Endothelial cell of umbilical vein (primary cell): ENCODE measurements around the gene LRP1B. TPM values are rescaled to one million over a fixed set of nuclear protein-coding genes. Genes with fewer than 3 reads are reported as not detected.

Experiments used
- BruUV-seq: library from RNA; stranded (reverse); fragments of 400-500 nt; replicated peaks from 2 replicates; lab custom pipeline; 2021; lab: Mats Ljungman, UMichigan
- CTCF ChIA-PET: fragments of 300-600, 350-600 bp; sonication (Branson Sonifier 250); formaldehyde crosslinking; loops from one replicate; lab custom pipeline; 2021; ENCODE audit warnings: antibody characterized with exemption, inconsistent platforms; lab: Charles Lee
- POLR2A ChIA-PET: fragments of 300-600, 350-600 bp; sonication (Branson Sonifier 250); formaldehyde crosslinking; loops from one replicate; lab custom pipeline; 2021; ENCODE audit warnings: antibody characterized with exemption, inconsistent platforms; lab: Charles Lee
- DNase-seq: peaks from one replicate; pipeline ENCODE4 v3.0.0-alpha.2; 2011; ENCODE audit warnings: low read depth, low spot score
- FAIRE-seq: peaks from 2 replicates; lab custom pipeline; 2011; peaks lifted over from hg19 to GRCh38; lab: Jason Lieb, UNC
- H2AFZ ChIP-seq: 2 replicates; pipeline ENCODE4 v1.6.0; 2012; ENCODE audit warnings: low read depth, low read length, control low read depth, inconsistent platforms
- H3K27ac ChIP-seq: 2 replicates; pipeline ENCODE4 v1.5.1; 2011; ENCODE audit warnings: low read depth, mild to moderate bottlenecking, control low read depth, low read length, moderate library complexity; ENCODE audit not compliant: insufficient read depth
- H3K27me3 ChIP-seq, 2 experiments: 2 replicates each; pipeline versions ENCODE4 v1.6.0 to v1.6.1; 2011; ENCODE audit warnings: low read length in 2 of 2, mixed read lengths in 1 of 2; ENCODE audit not compliant: control insufficient read depth in 2 of 2, insufficient read depth in 2 of 2
- H3K36me3 ChIP-seq, 2 experiments: 2 replicates in 1 of 2; 3 replicates in 1 of 2; pipeline ENCODE4 v1.5.1; 2011; ENCODE audit warnings: low read length in 2 of 2, mild to moderate bottlenecking in 1 of 2, moderate library complexity in 1 of 2; ENCODE audit not compliant: control insufficient read depth in 2 of 2, insufficient read depth in 2 of 2; ENCODE audit errors: extremely low read depth in 1 of 2
- H3K4me1 ChIP-seq: 3 replicates; pipeline ENCODE4 v1.5.1; 2011; ENCODE audit warnings: mild to moderate bottlenecking, low read length; ENCODE audit not compliant: control insufficient read depth, insufficient read depth; ENCODE audit errors: extremely low read depth
- H3K4me2 ChIP-seq: 2 replicates; pipeline ENCODE4 v1.6.1; 2011; ENCODE audit warnings: low read length, control low read depth, mixed read lengths; ENCODE audit not compliant: insufficient read depth
- H3K4me3 ChIP-seq, 3 experiments: fragments of 200-600 bp in 1 of 3; sonication (generic), shearing (Covaris generic) in 1 of 3; replicated peaks in 1 of 3; 2 replicates each; pipeline ENCODE4 v1.5.1; 2011 to 2016; ENCODE audit warnings: control low read depth in 3 of 3, low read length in 3 of 3, mild to moderate bottlenecking in 2 of 3, inconsistent platforms in 1 of 3, low read depth in 1 of 3, moderate library complexity in 1 of 3; ENCODE audit not compliant: insufficient read depth in 1 of 3
- H3K79me2 ChIP-seq: 2 replicates; pipeline ENCODE4 v1.6.0; 2012; ENCODE audit warnings: low read length, inconsistent platforms; ENCODE audit not compliant: control insufficient read depth, insufficient read depth
- H3K9ac ChIP-seq: replicated peaks from 2 replicates; pipeline ENCODE3; 2011; ENCODE audit warnings: low read length, control low read depth; ENCODE audit not compliant: insufficient read depth; ENCODE audit errors: extremely low read depth
- H3K9me1 ChIP-seq: replicated peaks from 3 replicates; pipeline ENCODE4 v1.6.0; 2011; ENCODE audit warnings: mild to moderate bottlenecking, low read length; ENCODE audit not compliant: control insufficient read depth, insufficient read depth; ENCODE audit errors: extremely low read depth
- H3K9me3 ChIP-seq: replicated peaks from 2 replicates; pipeline ENCODE4 v1.5.1; 2012; ENCODE audit warnings: low read length, inconsistent platforms; ENCODE audit not compliant: control insufficient read depth, insufficient read depth
- H4K20me1 ChIP-seq: replicated peaks from 2 replicates; pipeline ENCODE3; 2011; ENCODE audit warnings: mild to moderate bottlenecking, low read length; ENCODE audit not compliant: control insufficient read depth, insufficient read depth; ENCODE audit errors: extremely low read depth
- CTCF ChIP-seq, 2 donors: IDR thresholded peaks; 1 replicate in 1 of 2; 2 replicates in 1 of 2; pipeline ENCODE4 v1.5.1; 2011; ENCODE audit warnings: low read length in 2 of 2, mild to moderate bottlenecking in 2 of 2, moderate library complexity in 2 of 2, control low read depth in 1 of 2, inconsistent platforms in 1 of 2, low read depth in 1 of 2; ENCODE audit not compliant: insufficient read depth in 1 of 2; ENCODE audit errors: extremely low read depth in 1 of 2
- EZH2 ChIP-seq: IDR thresholded peaks from 2 replicates; pipeline ENCODE4 v1.6.1; 2012; ENCODE audit warnings: borderline replicate concordance, low read depth, mild to moderate bottlenecking, moderate library complexity, low read length, inconsistent platforms; ENCODE audit not compliant: severe bottlenecking
- FOS ChIP-seq: IDR thresholded peaks from 2 replicates; pipeline ENCODE4 v1.6.1; 2011; ENCODE audit warnings: mild to moderate bottlenecking, low read length, moderate library complexity, borderline replicate concordance; ENCODE audit not compliant: insufficient read depth
- GATA2 ChIP-seq: IDR thresholded peaks from 2 replicates; pipeline ENCODE4 v1.7.0; 2011; ENCODE audit warnings: low read depth, mild to moderate bottlenecking, moderate library complexity, mixed read lengths, low read length; ENCODE audit not compliant: insufficient read length, insufficient read depth
- JUN ChIP-seq: IDR thresholded peaks from 2 replicates; pipeline ENCODE4 v1.6.1; 2011; ENCODE audit warnings: borderline replicate concordance, low read depth; ENCODE audit not compliant: insufficient read length, insufficient read depth
- MAX ChIP-seq: IDR thresholded peaks from 2 replicates; pipeline ENCODE4 v1.6.1; 2011; ENCODE audit not compliant: insufficient read depth, insufficient read length
- MYC ChIP-seq: IDR thresholded peaks from one replicate; pipeline ENCODE4 v1.6.1; 2011; ENCODE audit warnings: mild to moderate bottlenecking, low read depth, low read length
- POLR2A ChIP-seq: IDR thresholded peaks from 2 replicates; pipeline ENCODE4 v1.6.1; 2012; ENCODE audit warnings: low read depth, mild to moderate bottlenecking, control low read depth, low read length
- POLR2AphosphoS5 ChIP-seq: IDR thresholded peaks from 2 replicates; pipeline ENCODE4 v1.6.1; 2012; ENCODE audit warnings: low read depth, mild to moderate bottlenecking, control low read depth, low read length, moderate library complexity; ENCODE audit not compliant: insufficient read depth
- dilution Hi-C: fragments of 300-500 bp; cut with MboI; formaldehyde crosslinking; loops from one replicate; pipeline ENCODE4 v1.15.0; 2019; ENCODE audit warnings: low sequenced_read_pairs; ENCODE audit not compliant: extremely low pct_ligation_motif_present
- intact Hi-C: fragments of 100-400 bp; cut with micrococcal nuclease; formaldehyde crosslinking; loops from one replicate; pipeline ENCODE4 v1.10.0; 2022
- polyA plus RNA-seq, 4 experiments: library from polyadenylated mRNA; depleted of rRNA in 3 of 4; stranded (reverse) in 3 of 4; unstranded in 1 of 4; fragments of >200 nt; gene quantifications; 2 replicates each; pipeline versions ENCODE4 v1.2.1 to v1.2.3, GENCODE V29; 2011 to 2012; ENCODE audit warnings: missing spikeins in 1 of 4
- total RNA-seq: library from RNA; stranded (reverse); gene quantifications from 2 replicates; pipeline ENCODE4 v1.2.3, GENCODE V29; 2021

The LRP1B gene
- total and polyA plus RNA-seq, 2 donors (not counting 3 experiments of a cell fraction or from before 2014, with no cell fraction given), result 0.03 to 0.07 TPM

DNA sequence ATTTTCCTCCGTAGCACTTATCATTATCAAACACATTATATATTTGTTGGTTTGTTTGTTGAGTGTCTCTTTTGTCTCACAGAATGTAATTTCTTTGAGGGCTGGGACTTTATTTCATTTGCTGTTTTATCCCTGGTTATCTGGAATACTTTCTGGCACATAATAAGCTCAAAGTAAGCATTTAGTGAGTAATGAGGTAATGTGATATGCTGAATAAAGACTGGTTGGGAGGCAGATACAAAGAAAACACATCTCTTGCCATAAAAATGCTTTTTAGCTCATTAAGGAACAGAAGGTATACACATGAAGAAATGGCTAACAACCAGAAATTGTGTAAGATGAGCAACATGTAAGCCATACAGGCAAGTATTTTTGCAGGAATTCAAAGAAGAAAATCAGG lies 1411.8 kb downstream of the LRP1B start:
- Histone ChIP-seq H3K9ac (no peak overlapping the region), H3K79me2 (no peaks in the 10 kb centered on the region), H3K9me3 (no peaks in the 10 kb centered on the region), H3K9me1 (no peaks in the 10 kb centered on the region), H4K20me1 (no peaks in the 10 kb centered on the region), H2AFZ (no peak overlapping the region), H3K4me3 (no peak overlapping the region), H3K27ac (no peak overlapping the region), H3K27me3 (no peaks in the 10 kb centered on the region), H3K4me2 (no peak overlapping the region), H3K4me1 (no peaks in the 10 kb centered on the region), H3K36me3 (no peaks in the 10 kb centered on the region)
- no peak for DNase-seq
- dilution Hi-C loops, result no loop called here
- BruUV-seq, result no TSS peak
- TF ChIP-seq MAX, result no peak
- no peak for TF ChIP-seq FOS
- no peak for TF ChIP-seq POLR2A
- TF ChIP-seq JUN, result no peak
- TF ChIP-seq EZH2, result no peak
- no peak for TF ChIP-seq CTCF (IDR thresholded peaks at IDR 0.05; ENCODE audit: extremely low read depth in 1 of 2, insufficient read depth in 1 of 2, low read depth in 1 of 2, low read length in 2 of 2)
- no peak for TF ChIP-seq POLR2AphosphoS5
- TF ChIP-seq GATA2, result no peak
- TF ChIP-seq MYC, result no peak
- ChIA-PET POLR2A (no interaction called here), CTCF (interaction anchor here (1.2 kb wide), 1 partner anchor 10 kb away, joined by 5 read pairs; no protein-coding TSS in a partner anchor)
- FAIRE-seq, result no peak
- intact Hi-C loops, result no loop called here
